Thyroid gland (tissue), 4 donors: ENCODE results near the gene CYP3A4.

Experiments used
- POLR2A ChIP-seq, 2 donors: fragments of 450-650 bp; IDR thresholded peaks; one replicate each; pipeline ENCODE4 v1.6.1; 2017; ENCODE audit warnings: antibody characterized with exemption in 2 of 2, mild to moderate bottlenecking in 2 of 2, moderate library complexity in 1 of 2
- TF ChIP-seq, protein P1 (sequence below), 6 experiments: fragments of 200-600 bp in 3 of 6; fragments of 450-650 bp in 3 of 6; sonication (generic) in 3 of 6; IDR thresholded peaks; one replicate each; pipeline ENCODE4 v1.5.1; 2016 to 2019; ENCODE audit warnings: antibody characterized with exemption in 6 of 6, mild to moderate bottlenecking in 2 of 6, inconsistent platforms in 1 of 6, moderate library complexity in 1 of 6

DNA sequence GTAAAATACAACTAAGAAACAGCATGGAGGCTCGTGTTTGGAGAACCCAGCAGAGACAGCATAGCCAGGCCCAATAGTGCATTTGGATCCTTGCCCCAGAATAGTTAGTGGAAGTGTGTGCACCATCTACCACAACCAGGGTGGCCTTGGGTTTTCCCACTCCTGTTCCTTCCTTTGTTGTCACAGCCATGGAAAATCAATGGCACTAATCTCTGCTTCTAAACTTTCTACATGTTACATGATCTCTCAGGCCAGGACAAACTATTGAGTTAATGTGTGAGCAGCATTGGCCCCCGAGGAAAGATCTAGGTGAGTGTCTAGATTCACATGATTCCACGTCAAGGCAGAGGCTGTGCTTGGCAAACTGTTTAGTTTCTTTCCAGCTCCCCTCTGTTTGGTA is 51.0 kb downstream of the CYP3A4 start:
- TF ChIP-seq, protein P1, sequence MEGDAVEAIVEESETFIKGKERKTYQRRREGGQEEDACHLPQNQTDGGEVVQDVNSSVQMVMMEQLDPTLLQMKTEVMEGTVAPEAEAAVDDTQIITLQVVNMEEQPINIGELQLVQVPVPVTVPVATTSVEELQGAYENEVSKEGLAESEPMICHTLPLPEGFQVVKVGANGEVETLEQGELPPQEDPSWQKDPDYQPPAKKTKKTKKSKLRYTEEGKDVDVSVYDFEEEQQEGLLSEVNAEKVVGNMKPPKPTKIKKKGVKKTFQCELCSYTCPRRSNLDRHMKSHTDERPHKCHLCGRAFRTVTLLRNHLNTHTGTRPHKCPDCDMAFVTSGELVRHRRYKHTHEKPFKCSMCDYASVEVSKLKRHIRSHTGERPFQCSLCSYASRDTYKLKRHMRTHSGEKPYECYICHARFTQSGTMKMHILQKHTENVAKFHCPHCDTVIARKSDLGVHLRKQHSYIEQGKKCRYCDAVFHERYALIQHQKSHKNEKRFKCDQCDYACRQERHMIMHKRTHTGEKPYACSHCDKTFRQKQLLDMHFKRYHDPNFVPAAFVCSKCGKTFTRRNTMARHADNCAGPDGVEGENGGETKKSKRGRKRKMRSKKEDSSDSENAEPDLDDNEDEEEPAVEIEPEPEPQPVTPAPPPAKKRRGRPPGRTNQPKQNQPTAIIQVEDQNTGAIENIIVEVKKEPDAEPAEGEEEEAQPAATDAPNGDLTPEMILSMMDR (IDR thresholded peaks at IDR 0.05) = no peak
- no peak for TF ChIP-seq POLR2A (IDR thresholded peaks at IDR 0.05)
